ENCODE data around the gene MDH1B. TPM values are rescaled to one million over a fixed set of nuclear protein-coding genes. Genes with fewer than 3 reads are reported as not detected.

MDH1B gene
- total RNA-seq, 1 experiment from 2014 or later = 1.3 TPM

DNA sequence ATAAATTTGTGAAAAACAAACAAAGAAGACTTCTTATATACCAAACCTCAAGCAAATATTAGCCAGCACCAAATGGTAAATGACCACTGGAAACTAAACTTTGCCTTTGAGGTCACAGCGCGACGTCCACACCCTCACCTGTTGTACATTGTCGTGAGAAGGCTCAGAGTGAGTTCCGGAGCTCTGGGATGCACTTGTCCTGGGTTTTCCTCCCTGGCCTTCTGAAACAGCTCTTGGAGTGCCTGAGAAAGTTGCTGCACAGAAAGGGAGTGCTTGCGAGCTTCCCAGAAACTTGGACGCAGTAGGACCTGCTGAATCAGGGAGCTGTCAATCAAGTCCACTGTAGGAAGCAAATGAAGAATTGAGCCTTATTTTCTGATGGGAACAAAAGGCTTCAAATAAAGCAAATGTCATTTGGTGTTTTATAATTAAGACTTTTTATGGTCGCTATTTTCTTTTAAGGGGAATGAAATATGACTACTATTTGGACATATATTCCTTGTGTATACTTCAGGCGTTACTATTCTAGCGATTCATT is 57.9 kb downstream of the MDH1B start:
- H4K20me1 ChIP-seq (ENCODE audit: control insufficient read depth, insufficient read depth, insufficient read length) = no peaks in the 10 kb centered on the region

More for the DNA sequence above, 57.9 kb downstream of the MDH1B start:
- Histone ChIP-seq H3K27me3 (ENCODE audit: insufficient read depth, low read length) (no peaks in the 10 kb centered on the region), H3K18ac (ENCODE audit: insufficient read length, low read depth, low read length) (no peak overlapping the region), H2BK120ac (ENCODE audit: low read depth, low read length, poor library complexity, severe bottlenecking) (no peak overlapping the region), H2BK5ac (ENCODE audit: insufficient read length, low read length) (no peak overlapping the region), H3K23ac (ENCODE audit: insufficient read length, low read depth, low read length) (no peak overlapping the region), H4K5ac (ENCODE audit: insufficient read length, low read depth, low read length) (no peak overlapping the region), H3K14ac (ENCODE audit: insufficient read depth, low read length) (no peak overlapping the region), H4K91ac (ENCODE audit: insufficient read length, low read depth, low read length) (no peak overlapping the region), H3K4ac (ENCODE audit: low read depth, low read length) (no peak overlapping the region), H3T11ph (ENCODE audit: low read length) (no peak overlapping the region), H3K4me1 (ENCODE audit: insufficient read depth, low read length) (no peaks in the 10 kb centered on the region), H2BK20ac (ENCODE audit: low read depth, low read length, poor library complexity, severe bottlenecking) (no peak overlapping the region), H2BK12ac (ENCODE audit: insufficient read length, low read depth, low read length) (no peak overlapping the region), H2AFZ (ENCODE audit: low read length) (no peak overlapping the region), H3K4me2 (ENCODE audit: insufficient read depth, insufficient read length, low read length) (no peak overlapping the region), H3K79me1 (ENCODE audit: insufficient read depth, low read depth, low read length, poor library complexity, severe bottlenecking) (no peaks in the 10 kb centered on the region), H3K79me2 (ENCODE audit: insufficient read depth, low read length) (no peaks in the 10 kb centered on the region), H3K27ac (ENCODE audit: insufficient read length, low read depth, low read length) (no peak overlapping the region), H3K23me2 (ENCODE audit: insufficient read length, low read depth, low read length, poor library complexity, severe bottlenecking) (no peaks in the 10 kb centered on the region), H2AK5ac (ENCODE audit: insufficient read length, low read length) (no peak overlapping the region), H4K8ac (replicated peaks; ENCODE audit: insufficient read length, low read depth, low read length) (no peak overlapping the region), H3K56ac (ENCODE audit: insufficient read length, low read depth, low read length) (no peak overlapping the region), H2BK15ac (ENCODE audit: low read depth, low read length) (no peak overlapping the region), H3K9ac (ENCODE audit: extremely low read depth, insufficient read length, low read length) (no peak overlapping the region), H3K9me3 (ENCODE audit: control insufficient read depth, low read depth, low read length) (no peaks in the 10 kb centered on the region)
- H3K36me3 Mint-ChIP-seq (ENCODE audit: insufficient read depth in 1 of 3, low read depth in 3 of 3) = no peaks in the 10 kb centered on the region
- WGBS (ENCODE audit: extremely low coverage, insufficient read length, low lambda C conversion rate) = no CpG with 5 or more reads among the region's 10 CpGs
- H3K9me3 Mint-ChIP-seq = no peaks in the 10 kb centered on the region
- no peak overlapping the region for H3K4me3 Mint-ChIP-seq
- H3K27me3 Mint-ChIP-seq (ENCODE audit: low read depth) = no peaks in the 10 kb centered on the region; the same call in 1 of the 2 replicates
- H3K4me1 Mint-ChIP-seq = no peaks in the 10 kb centered on the region
- no peak overlapping the region for H3K27ac Mint-ChIP-seq
- DNase-seq = no peak
- TF ChIP-seq, protein P1, sequence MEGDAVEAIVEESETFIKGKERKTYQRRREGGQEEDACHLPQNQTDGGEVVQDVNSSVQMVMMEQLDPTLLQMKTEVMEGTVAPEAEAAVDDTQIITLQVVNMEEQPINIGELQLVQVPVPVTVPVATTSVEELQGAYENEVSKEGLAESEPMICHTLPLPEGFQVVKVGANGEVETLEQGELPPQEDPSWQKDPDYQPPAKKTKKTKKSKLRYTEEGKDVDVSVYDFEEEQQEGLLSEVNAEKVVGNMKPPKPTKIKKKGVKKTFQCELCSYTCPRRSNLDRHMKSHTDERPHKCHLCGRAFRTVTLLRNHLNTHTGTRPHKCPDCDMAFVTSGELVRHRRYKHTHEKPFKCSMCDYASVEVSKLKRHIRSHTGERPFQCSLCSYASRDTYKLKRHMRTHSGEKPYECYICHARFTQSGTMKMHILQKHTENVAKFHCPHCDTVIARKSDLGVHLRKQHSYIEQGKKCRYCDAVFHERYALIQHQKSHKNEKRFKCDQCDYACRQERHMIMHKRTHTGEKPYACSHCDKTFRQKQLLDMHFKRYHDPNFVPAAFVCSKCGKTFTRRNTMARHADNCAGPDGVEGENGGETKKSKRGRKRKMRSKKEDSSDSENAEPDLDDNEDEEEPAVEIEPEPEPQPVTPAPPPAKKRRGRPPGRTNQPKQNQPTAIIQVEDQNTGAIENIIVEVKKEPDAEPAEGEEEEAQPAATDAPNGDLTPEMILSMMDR (conservative IDR thresholded peaks at IDR 0.05) = no peak
